Transverse colon (tissue), 3 donors: ENCODE data around the gene GSTO1.

ENCODE experiments used
- POLR2A ChIP-seq: fragments of 450-650 bp; IDR thresholded peaks from one replicate; pipeline ENCODE4 v1.6.1; 2016; ENCODE audit warnings: antibody characterized with exemption, mild to moderate bottlenecking, moderate library complexity
- TF ChIP-seq, protein P1 (sequence below), 5 experiments: fragments of 200-600 bp in 3 of 5; fragments of 450-650 bp in 2 of 5; sonication (generic) in 3 of 5; IDR thresholded peaks; 1 replicate in 2 of 5; 2 replicates in 3 of 5; pipeline ENCODE4 v1.5.1; 2016 to 2017; ENCODE audit warnings: antibody characterized with exemption in 5 of 5, inconsistent platforms in 3 of 5, mild to moderate bottlenecking in 2 of 5, moderate library complexity in 1 of 5

DNA sequence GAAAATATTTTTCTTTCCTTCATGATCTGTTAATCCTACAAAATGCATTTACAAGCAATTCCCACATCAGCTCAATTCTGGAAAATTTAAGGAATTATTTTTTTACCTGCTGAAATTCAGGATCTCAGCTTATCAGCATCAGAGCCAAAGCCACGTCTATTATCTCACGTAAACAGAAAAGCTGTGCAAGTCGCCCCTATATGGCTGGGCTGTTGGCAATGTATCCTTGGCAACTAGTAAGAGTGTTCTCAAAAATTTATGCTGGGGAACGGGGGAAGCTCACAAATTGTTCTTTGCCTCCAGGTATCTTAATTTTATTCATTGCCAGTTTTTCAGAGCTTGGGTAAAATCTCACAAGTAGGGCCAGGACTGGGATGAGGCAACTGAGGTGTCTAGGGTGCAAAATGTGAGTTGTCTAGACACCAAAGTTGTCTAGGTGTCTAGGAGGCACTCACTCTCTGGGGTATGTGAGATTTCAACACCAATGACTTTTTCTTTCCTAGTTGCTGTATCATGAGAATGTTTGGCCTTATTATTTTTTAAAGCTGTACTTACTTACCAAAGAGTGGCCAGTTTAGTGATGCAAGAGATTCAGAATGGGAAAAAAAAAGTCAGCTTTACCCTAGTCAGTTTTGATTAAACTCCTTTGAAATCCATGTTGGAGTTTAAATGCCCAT, 19.3 kb downstream of the GSTO1 start:
- TF ChIP-seq, protein P1, sequence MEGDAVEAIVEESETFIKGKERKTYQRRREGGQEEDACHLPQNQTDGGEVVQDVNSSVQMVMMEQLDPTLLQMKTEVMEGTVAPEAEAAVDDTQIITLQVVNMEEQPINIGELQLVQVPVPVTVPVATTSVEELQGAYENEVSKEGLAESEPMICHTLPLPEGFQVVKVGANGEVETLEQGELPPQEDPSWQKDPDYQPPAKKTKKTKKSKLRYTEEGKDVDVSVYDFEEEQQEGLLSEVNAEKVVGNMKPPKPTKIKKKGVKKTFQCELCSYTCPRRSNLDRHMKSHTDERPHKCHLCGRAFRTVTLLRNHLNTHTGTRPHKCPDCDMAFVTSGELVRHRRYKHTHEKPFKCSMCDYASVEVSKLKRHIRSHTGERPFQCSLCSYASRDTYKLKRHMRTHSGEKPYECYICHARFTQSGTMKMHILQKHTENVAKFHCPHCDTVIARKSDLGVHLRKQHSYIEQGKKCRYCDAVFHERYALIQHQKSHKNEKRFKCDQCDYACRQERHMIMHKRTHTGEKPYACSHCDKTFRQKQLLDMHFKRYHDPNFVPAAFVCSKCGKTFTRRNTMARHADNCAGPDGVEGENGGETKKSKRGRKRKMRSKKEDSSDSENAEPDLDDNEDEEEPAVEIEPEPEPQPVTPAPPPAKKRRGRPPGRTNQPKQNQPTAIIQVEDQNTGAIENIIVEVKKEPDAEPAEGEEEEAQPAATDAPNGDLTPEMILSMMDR (IDR thresholded peaks at IDR 0.05): no peak
- TF ChIP-seq POLR2A: no peak
